Astrocyte of the spinal cord (primary cell): Measurements from ENCODE around the gene TBC1D17.

Experiments
- DNase-seq: peaks from one replicate; pipeline ENCODE4 v3.0.0; 2011; ENCODE audit warnings: low read depth, low spot score
- H3K4me3 ChIP-seq: 2 replicates; pipeline ENCODE4 v1.5.1; 2011; ENCODE audit warnings: low read depth, mild to moderate bottlenecking, low read length, moderate library complexity
- CTCF ChIP-seq: IDR thresholded peaks from 2 replicates; pipeline ENCODE4 v1.5.1; 2012; ENCODE audit warnings: low read depth, mild to moderate bottlenecking, low read length, inconsistent platforms
- in situ Hi-C: cut with HindIII; loops from 2 replicates; pipeline ENCODE4 v1.10.0; 2017; ENCODE audit warnings: low sequenced_read_pairs

Gene TBC1D17

GRCh38 chr19:49871349-49871985 is 6.0 kb upstream of the TBC1D17 start:
- TF ChIP-seq CTCF = no peak
- no peak overlapping the region for H3K4me3 ChIP-seq
- in situ Hi-C loops = no loop called here
- DNase-seq = no peak

- no peak overlapping the region for H3K4me3 ChIP-seq
- DNase-seq = no peak
- in situ Hi-C loops = no loop called here
- no peak for TF ChIP-seq CTCF
Observed at GRCh38 chr19:49872245-49873128, 5.0 kb upstream of the TBC1D17 start.

- DNase-seq = no peak
- no peak overlapping the region for H3K4me3 ChIP-seq
- no peak for TF ChIP-seq CTCF
- in situ Hi-C loops = no loop called here
Observed at GRCh38 chr19:49873129-49873521, 4.4 kb upstream of the TBC1D17 start.

- in situ Hi-C loops = no loop called here
- no peak for DNase-seq
- H3K4me3 ChIP-seq = no peak overlapping the region
Observed at GRCh38 chr19:49873834-49874233, 3.7 kb upstream of the TBC1D17 start.

GRCh38 chr19:49874503-49875157 is 2.9 kb upstream of the TBC1D17 start:
- in situ Hi-C loops = no loop called here
- DNase-seq = no peak
- H3K4me3 ChIP-seq = no peak overlapping the region
- no peak for TF ChIP-seq CTCF

More at GRCh38 chr19:49873834-49874233, 3.7 kb upstream of the TBC1D17 start:
- no peak for TF ChIP-seq CTCF

GRCh38 chr19:49875177-49875576 is 2.3 kb upstream of the TBC1D17 start:
- DNase-seq = no peak
- in situ Hi-C loops = no loop called here
- H3K4me3 ChIP-seq = peak overlapping the region; percentile 100
- TF ChIP-seq CTCF = no peak
